ENCODE data around the gene ALOX15. TPM values are rescaled to one million over a fixed set of nuclear protein-coding genes. Genes with fewer than 3 reads are reported as not detected.

Gene ALOX15
- total RNA-seq, 4 donors from 2014 or later = 0.12 TPM; not detected in 3

DNA sequence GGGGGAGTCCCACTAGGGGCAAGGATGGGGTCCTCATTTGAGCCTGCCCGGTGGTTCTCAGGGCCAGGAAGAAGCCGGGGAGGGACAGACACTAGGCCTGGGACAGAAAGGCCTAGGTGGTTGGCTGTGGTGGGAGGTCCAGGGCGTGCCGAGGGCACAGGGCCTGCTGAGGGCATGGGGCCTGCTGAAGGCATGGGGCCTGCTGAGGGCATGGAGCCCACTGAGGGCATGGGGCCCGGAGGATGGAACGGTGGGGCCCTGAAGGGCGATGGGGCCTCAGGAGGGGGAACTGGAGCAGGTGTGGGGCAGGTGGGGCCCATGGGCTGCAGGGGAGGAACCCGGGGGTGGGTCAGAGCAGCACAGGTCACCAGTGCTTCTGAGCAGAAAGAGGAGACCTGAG is 31.3 kb upstream of the ALOX15 start:
- H3K4me1 ChIP-seq = peaks cover 0 to 13% (median 0%) of the 10 kb centered on the region in 3 donors
- H3K4me3 ChIP-seq = no peak overlapping the region
- TF ChIP-seq POLR2AphosphoS5 (IDR thresholded peaks at IDR 0.05) (no peak), POLR2A (IDR thresholded peaks at IDR 0.05) (no peak), EP300 (IDR thresholded peaks at IDR 0.05) (no peak)
- TF ChIP-seq, protein P1, sequence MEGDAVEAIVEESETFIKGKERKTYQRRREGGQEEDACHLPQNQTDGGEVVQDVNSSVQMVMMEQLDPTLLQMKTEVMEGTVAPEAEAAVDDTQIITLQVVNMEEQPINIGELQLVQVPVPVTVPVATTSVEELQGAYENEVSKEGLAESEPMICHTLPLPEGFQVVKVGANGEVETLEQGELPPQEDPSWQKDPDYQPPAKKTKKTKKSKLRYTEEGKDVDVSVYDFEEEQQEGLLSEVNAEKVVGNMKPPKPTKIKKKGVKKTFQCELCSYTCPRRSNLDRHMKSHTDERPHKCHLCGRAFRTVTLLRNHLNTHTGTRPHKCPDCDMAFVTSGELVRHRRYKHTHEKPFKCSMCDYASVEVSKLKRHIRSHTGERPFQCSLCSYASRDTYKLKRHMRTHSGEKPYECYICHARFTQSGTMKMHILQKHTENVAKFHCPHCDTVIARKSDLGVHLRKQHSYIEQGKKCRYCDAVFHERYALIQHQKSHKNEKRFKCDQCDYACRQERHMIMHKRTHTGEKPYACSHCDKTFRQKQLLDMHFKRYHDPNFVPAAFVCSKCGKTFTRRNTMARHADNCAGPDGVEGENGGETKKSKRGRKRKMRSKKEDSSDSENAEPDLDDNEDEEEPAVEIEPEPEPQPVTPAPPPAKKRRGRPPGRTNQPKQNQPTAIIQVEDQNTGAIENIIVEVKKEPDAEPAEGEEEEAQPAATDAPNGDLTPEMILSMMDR (IDR thresholded peaks at IDR 0.05) = no peak
- H3K27ac ChIP-seq = no peak overlapping the region
- no peaks in the 10 kb centered on the region for H3K27me3 ChIP-seq
- H3K9me3 ChIP-seq = no peaks in the 10 kb centered on the region
- WGBS, 2 donors (ENCODE audit: low coverage in 1 of 2) = 89 to 97% methylated on average over 3 to 5 of the region's 8 CpGs
- H3K36me3 ChIP-seq = peaks cover 0 to 72% of the 10 kb centered on the region in 2 donors
- ATAC-seq = no peak

DNA sequence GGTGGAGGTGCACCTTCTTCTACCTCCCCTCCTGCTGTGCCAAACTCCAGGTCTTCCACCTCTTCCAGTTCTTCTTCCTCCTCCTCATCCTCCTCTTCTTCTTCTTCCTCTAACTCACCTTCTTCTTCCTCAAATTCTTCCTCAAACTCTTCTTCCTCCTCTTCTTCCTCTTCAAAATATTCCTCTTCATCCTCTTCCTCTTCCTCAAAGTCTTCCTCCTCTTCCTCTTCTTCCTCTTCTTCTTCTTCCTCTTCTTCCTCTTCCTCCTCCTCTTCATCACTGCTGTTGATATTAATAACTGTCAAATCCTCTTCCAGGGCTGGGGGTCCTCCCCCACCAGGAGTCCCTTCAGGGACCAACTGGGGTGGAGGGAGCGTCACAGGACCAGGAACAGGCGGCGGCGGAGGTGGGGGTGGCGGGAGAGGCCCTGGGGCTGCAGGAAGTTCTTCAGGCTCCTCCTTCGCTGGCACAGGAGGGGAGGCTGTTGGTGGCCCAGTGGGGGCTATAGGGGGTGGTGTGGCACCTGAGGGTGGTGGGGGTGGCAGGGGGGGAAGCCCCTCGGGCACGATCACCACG is 30.7 kb upstream of the ALOX15 start:
- H3K27ac ChIP-seq = no peak overlapping the region
- TF ChIP-seq POLR2A (IDR thresholded peaks at IDR 0.05) (no peak), EP300 (IDR thresholded peaks at IDR 0.05) (no peak), POLR2AphosphoS5 (IDR thresholded peaks at IDR 0.05) (no peak)
- TF ChIP-seq, protein P1 (IDR thresholded peaks at IDR 0.05) = no peak
- no peak overlapping the region for H3K4me3 ChIP-seq
- no peak for ATAC-seq
- H3K27me3 ChIP-seq = no peaks in the 10 kb centered on the region
- H3K4me1 ChIP-seq = peaks cover 0 to 8% (median 0%) of the 10 kb centered on the region in 3 donors
- no peaks in the 10 kb centered on the region for H3K9me3 ChIP-seq
- H3K36me3 ChIP-seq = peaks cover 0 to 66% of the 10 kb centered on the region in 2 donors
- WGBS, 2 donors (ENCODE audit: low coverage in 1 of 2) = no CpG with 5 or more reads among the region's 9 CpGs

DNA sequence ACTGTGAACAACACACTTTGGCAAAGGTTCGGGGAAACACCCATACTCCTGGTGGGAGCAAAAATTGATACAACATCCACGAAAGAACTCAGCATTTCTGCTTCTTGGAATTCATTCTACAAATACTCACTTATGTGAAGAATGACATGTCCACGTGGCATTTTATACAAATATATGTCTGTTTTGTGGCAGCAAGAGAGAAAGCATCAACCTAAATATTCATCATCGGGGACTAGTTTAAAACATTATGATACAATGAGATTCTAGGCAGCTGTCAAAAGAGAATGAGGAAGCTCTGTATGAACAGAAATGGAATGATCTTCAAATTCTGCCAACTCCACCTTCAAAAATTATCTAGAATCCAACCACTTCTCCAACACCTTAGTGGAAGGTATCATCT is 25.7 kb upstream of the ALOX15 start:
- H3K36me3 ChIP-seq = peaks cover 0 to 17% of the 10 kb centered on the region in 2 donors
- no peaks in the 10 kb centered on the region for H3K27me3 ChIP-seq
- no peak for ATAC-seq
- TF ChIP-seq, protein P1 (IDR thresholded peaks at IDR 0.05) = no peak
- no peak for TF ChIP-seq POLR2AphosphoS5 (IDR thresholded peaks at IDR 0.05)
- no peak for TF ChIP-seq EP300 (IDR thresholded peaks at IDR 0.05)
- TF ChIP-seq POLR2A (IDR thresholded peaks at IDR 0.05) = no peak
- no peak overlapping the region for H3K27ac ChIP-seq
- no peaks in the 10 kb centered on the region for H3K9me3 ChIP-seq
- no peaks in the 10 kb centered on the region for H3K4me1 ChIP-seq
- 47 to 78% methylated on average over 4 of the region's 4 CpGs for WGBS, 2 donors (ENCODE audit: low coverage in 1 of 2)
- no peak overlapping the region for H3K4me3 ChIP-seq

DNA sequence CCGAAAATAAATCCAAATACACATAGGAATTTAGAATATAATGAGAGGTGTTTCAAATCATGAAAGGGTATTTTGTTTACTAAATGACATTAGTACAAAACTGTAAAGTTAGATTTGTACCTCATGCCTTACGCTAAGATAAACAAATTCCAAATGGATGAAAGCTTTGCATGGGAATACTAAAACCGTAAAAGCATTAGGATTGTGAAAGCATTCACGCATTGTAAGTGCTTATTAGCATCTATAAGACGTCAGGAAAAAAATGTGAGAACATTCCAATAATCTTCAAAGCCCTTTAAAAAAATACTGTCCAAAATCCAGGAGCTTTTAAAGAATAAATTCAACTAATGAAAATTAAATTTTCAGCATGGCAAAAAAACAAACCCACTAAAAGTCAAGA is 24.8 kb upstream of the ALOX15 start:
- H3K27ac ChIP-seq = no peak overlapping the region
- no peak overlapping the region for H3K4me3 ChIP-seq
- ATAC-seq = no peak
- no peaks in the 10 kb centered on the region for H3K4me1 ChIP-seq
- no peaks in the 10 kb centered on the region for H3K9me3 ChIP-seq
- H3K27me3 ChIP-seq = no peaks in the 10 kb centered on the region
- TF ChIP-seq, protein P1 (IDR thresholded peaks at IDR 0.05) = no peak
- no peak for TF ChIP-seq EP300 (IDR thresholded peaks at IDR 0.05)
- TF ChIP-seq POLR2A (IDR thresholded peaks at IDR 0.05) = no peak
- TF ChIP-seq POLR2AphosphoS5 (IDR thresholded peaks at IDR 0.05) = no peak
- 55 to 73% methylated on average over 4 to 5 of the region's 5 CpGs for WGBS, 2 donors (ENCODE audit: low coverage in 1 of 2)
- H3K36me3 ChIP-seq = peaks cover 0 to 8% of the 10 kb centered on the region in 2 donors

DNA sequence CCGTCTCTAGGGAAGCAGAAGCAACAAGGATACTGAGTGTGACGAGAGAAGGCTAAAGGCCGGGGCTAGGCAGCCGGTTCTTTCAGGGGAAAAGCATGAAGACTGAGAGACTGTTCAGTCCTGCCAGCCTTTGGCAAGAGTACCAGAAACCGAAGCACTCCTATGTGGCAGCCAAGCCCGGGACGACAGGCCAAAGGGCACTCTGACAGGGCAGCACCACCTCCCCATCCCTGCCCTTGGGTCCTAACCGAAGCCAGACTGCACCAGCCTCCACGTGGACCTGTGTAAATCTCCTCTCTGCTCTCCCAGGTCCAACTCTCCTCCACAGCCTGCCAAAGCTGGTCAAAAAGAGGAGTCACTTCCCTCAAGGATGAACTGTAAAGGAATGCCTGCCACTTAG is 23.5 kb upstream of the ALOX15 start:
- TF ChIP-seq, protein P1 (IDR thresholded peaks at IDR 0.05) = no peak
- TF ChIP-seq POLR2AphosphoS5 (IDR thresholded peaks at IDR 0.05) (no peak), POLR2A (IDR thresholded peaks at IDR 0.05) (no peak), EP300 (IDR thresholded peaks at IDR 0.05) (no peak)
- H3K27ac ChIP-seq = no peak overlapping the region

More for the DNA sequence above, 23.5 kb upstream of the ALOX15 start:
- H3K36me3 ChIP-seq = no peaks in the 10 kb centered on the region
- no peaks in the 10 kb centered on the region for H3K4me1 ChIP-seq
- ATAC-seq = no peak
- H3K27me3 ChIP-seq = peaks cover 12% of the 10 kb centered on the region
- no peak overlapping the region for H3K4me3 ChIP-seq
- WGBS, 2 donors (ENCODE audit: low coverage in 1 of 2) = 65% methylated on average over 5 of the region's 9 CpGs; no CpG with 5 or more reads in 1 of the 2 donors
- H3K9me3 ChIP-seq = no peaks in the 10 kb centered on the region

All from gastroesophageal sphincter (tissue), 4 donors.